Caco-2 (cell line): ENCODE data around the gene MYO15B. TPM values are rescaled to one million over a fixed set of nuclear protein-coding genes. Genes with fewer than 3 reads are reported as not detected.

Experiments
- BruUV-seq: library from RNA; stranded (reverse); fragments of 400-500 nt; replicated peaks from 2 replicates; lab custom pipeline; 2021; lab: Mats Ljungman, UMichigan
- CTCF ChIA-PET: fragments of 300-600 bp; sonication (Branson Sonifier 250); formaldehyde crosslinking; loops from one replicate; lab custom pipeline; 2022; ENCODE audit warnings: antibody characterized with exemption; lab: Charles Lee
- POLR2A ChIA-PET: fragments of 300-600 bp; sonication (Branson Sonifier 250); formaldehyde crosslinking; loops from one replicate; lab custom pipeline; 2022; ENCODE audit warnings: antibody characterized with exemption; lab: Charles Lee
- DNase-seq, 2 experiments: peaks; one replicate each; pipeline versions ENCODE4 v3.0.0 to v3.0.0-alpha.2; 2020 to 2022
- H3K27me3 ChIP-seq: replicated peaks from 2 replicates; pipeline ENCODE4 v1.6.0; 2011; ENCODE audit warnings: low read length; ENCODE audit not compliant: control insufficient read depth, insufficient read depth
- H3K36me3 ChIP-seq: 2 replicates; pipeline ENCODE4 v1.5.1; 2011; ENCODE audit warnings: low read length; ENCODE audit not compliant: control insufficient read depth, insufficient read depth
- H3K4me1 ChIP-seq: fragments of 250-450 bp; sonication (Bioruptor Pico); 2 replicates; pipeline ENCODE4 v1.5.1; 2020; ENCODE audit warnings: mild to moderate bottlenecking
- H3K4me3 ChIP-seq: 2 replicates; pipeline ENCODE4 v1.5.1; 2011; ENCODE audit warnings: low read depth, mild to moderate bottlenecking, control low read depth, low read length
- H3K9me3 ChIP-seq: fragments of 250-450 bp; sonication (Bioruptor Pico); 2 replicates; pipeline ENCODE4 v1.5.1; 2020; ENCODE audit warnings: mild to moderate bottlenecking, moderate library complexity
- H3K27ac Mint-ChIP-seq: one replicate; pipeline ENCODE4 v1.8.0; 2022; ENCODE audit warnings: mixed read lengths; ENCODE audit not compliant: unreplicated experiment
- H3K27me3 Mint-ChIP-seq: one replicate; pipeline ENCODE4 v1.8.0; 2022; ENCODE audit warnings: mixed read lengths; ENCODE audit not compliant: insufficient read depth, unreplicated experiment
- H3K36me3 Mint-ChIP-seq: one replicate; pipeline ENCODE4 v1.8.0; 2022; ENCODE audit warnings: mild to moderate bottlenecking, mixed read lengths; ENCODE audit not compliant: insufficient read depth, unreplicated experiment
- H3K4me1 Mint-ChIP-seq: one replicate; pipeline ENCODE4 v1.8.0; 2022; ENCODE audit warnings: low read depth, mixed read lengths; ENCODE audit not compliant: unreplicated experiment
- H3K4me3 Mint-ChIP-seq: one replicate; pipeline ENCODE4 v1.8.0; 2022; ENCODE audit warnings: mild to moderate bottlenecking, moderate library complexity, mixed read lengths; ENCODE audit not compliant: unreplicated experiment
- H3K9me3 Mint-ChIP-seq: one replicate; pipeline ENCODE4 v1.8.0; 2022; ENCODE audit warnings: mixed read lengths; ENCODE audit not compliant: unreplicated experiment
- CTCF ChIP-seq, 2 experiments: fragments of 200-600 bp in 1 of 2; IDR thresholded peaks; 1 replicate in 1 of 2; 2 replicates in 1 of 2; pipeline versions ENCODE4 v1.5.1 to v1.8.0; 2011 to 2022; ENCODE audit warnings: antibody characterized with exemption in 1 of 2, control low read depth in 1 of 2, inconsistent platforms in 1 of 2, low read depth in 1 of 2, low read length in 1 of 2, mild to moderate bottlenecking in 1 of 2, moderate library complexity in 1 of 2; ENCODE audit not compliant: insufficient read depth in 1 of 2, severe bottlenecking in 1 of 2, unreplicated experiment in 1 of 2
- intact Hi-C: fragments of 100-400 bp; cut with micrococcal nuclease; formaldehyde crosslinking; loops from one replicate; pipeline ENCODE4 v1.10.0; 2022; ENCODE audit not compliant: unreplicated experiment
- total RNA-seq: library from RNA; stranded (reverse); gene quantifications from 2 replicates; pipeline ENCODE4 v1.2.3, GENCODE V29; 2022

MYO15B gene
- total RNA-seq, 1 experiment from 2014 or later: 12.3 TPM

- no peaks in the 10 kb centered on the region for H3K9me3 ChIP-seq
- H3K4me1 Mint-ChIP-seq: no peaks in the 10 kb centered on the region
- TF ChIP-seq CTCF (IDR thresholded peaks at IDR 0.05; ENCODE audit: insufficient read depth in 1 of 2, low read depth in 1 of 2, low read length in 1 of 2, severe bottlenecking in 1 of 2, unreplicated experiment in 1 of 2): no peak
- H3K36me3 Mint-ChIP-seq: peaks cover 5% of the 10 kb centered on the region
- ChIA-PET CTCF (interaction anchor here (0.8 kb wide), 1 partner anchor 24 kb away, joined by 5 read pairs; no protein-coding TSS in a partner anchor), POLR2A (interaction anchor here (1.3 kb wide), 1 partner anchor 62 kb away, joined by 3 read pairs; no protein-coding TSS in a partner anchor)
- H3K27ac Mint-ChIP-seq: no peak overlapping the region
- peaks cover 14% of the 10 kb centered on the region for H3K4me1 ChIP-seq
- no peaks in the 10 kb centered on the region for H3K27me3 Mint-ChIP-seq
- no peak overlapping the region for H3K4me3 Mint-ChIP-seq
- H3K36me3 ChIP-seq: no peaks in the 10 kb centered on the region
- H3K27me3 ChIP-seq: no peaks in the 10 kb centered on the region
- H3K9me3 Mint-ChIP-seq: no peaks in the 10 kb centered on the region
- intact Hi-C loops: loop anchor here (2.0 to 5.0 kb wide), 2 partner anchors 61 to 74 kb away; partner anchors contain the start of genes CASKIN2 and LLGL2
- no peak overlapping the region; the same call in 1 of the 2 replicates for H3K4me3 ChIP-seq
- DNase-seq: no peak
- no TSS peak for BruUV-seq
Measured at GRCh38 chr17:75588596-75589011, 1.0 kb downstream of the MYO15B start.

DNA sequence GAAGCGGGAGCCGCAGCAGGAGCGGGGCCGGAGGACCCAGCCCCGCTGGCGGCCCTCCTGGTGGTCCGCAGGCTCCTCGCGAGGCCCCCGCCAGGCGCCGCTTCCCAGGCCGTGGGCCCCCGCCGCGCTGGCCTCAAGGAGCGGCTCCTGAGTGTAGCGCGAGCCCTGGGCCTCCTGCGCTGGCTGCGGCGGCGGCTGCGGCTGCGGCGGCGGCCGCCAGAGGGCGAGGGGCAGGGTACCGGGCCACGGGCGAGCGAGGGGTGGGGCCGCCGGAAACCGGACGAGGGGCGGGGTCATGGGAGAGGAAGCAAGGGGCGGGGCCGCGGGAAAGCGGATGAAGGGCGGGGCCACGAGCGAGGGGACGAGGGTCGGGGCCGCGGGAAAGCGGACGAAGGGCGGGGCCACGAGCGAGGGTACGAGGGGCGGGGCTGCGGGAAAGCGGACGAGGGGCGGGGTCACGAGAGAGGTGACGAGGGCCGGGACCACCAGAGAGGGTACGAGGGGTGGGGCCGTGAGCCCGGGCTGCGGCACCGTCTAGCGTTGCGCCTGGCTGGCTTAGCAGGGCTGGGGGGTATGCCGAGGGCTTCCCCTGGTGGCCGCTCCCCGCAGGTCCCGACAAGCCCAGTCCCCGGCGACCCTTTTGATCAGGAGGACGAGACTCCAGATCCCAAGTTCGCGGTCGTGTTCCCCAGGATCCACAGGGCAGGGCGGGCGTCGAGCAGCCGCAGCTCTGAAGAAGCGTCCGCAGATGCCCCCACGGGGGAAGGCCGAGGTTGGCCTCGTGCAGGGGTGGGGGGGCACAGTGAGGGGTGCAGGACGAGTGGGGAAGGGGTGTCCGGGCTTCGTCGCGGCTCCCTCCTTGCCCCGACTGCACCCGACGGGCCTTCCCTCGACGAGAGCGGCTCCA is 1.7 kb downstream of the MYO15B start:
- BruUV-seq: no TSS peak
- ChIA-PET CTCF (interaction anchor here (0.6 to 2.2 kb wide), 5 partner anchors 8 to 174 kb away, joined by 3 to 13 read pairs (median 3); partner anchors contain the start of gene SMIM5), POLR2A (interaction anchor here (1.3 kb wide), 1 partner anchor 63 kb away, joined by 3 read pairs; no protein-coding TSS in a partner anchor)
- Mint-ChIP-seq H3K27me3 (no peaks in the 10 kb centered on the region), H3K4me1 (no peaks in the 10 kb centered on the region), H3K4me3 (peak overlapping the region; percentile 69), H3K27ac (no peak overlapping the region), H3K36me3 (peaks cover 5% of the 10 kb centered on the region), H3K9me3 (no peaks in the 10 kb centered on the region)
- H3K4me3 ChIP-seq: peak overlapping the region; percentile 68
- intact Hi-C loops: loop anchor here (2.0 to 5.0 kb wide), 2 partner anchors 62 to 74 kb away; partner anchors contain the start of genes CASKIN2 and LLGL2
- no peaks in the 10 kb centered on the region for H3K36me3 ChIP-seq
- H3K27me3 ChIP-seq: no peaks in the 10 kb centered on the region
- H3K9me3 ChIP-seq: no peaks in the 10 kb centered on the region
- DNase-seq: peak; percentile 95 to 97
- H3K4me1 ChIP-seq: peaks cover 14% of the 10 kb centered on the region
- TF ChIP-seq CTCF (IDR thresholded peaks at IDR 0.05; ENCODE audit: insufficient read depth in 1 of 2, low read depth in 1 of 2, low read length in 1 of 2, severe bottlenecking in 1 of 2, unreplicated experiment in 1 of 2): peak; percentile 60 to 70

GRCh38 chr17:75589919-75590303 is 2.3 kb downstream of the MYO15B start:
- intact Hi-C loops: loop anchor here (2.0 to 5.0 kb wide), 2 partner anchors 63 to 75 kb away; partner anchors contain the start of genes CASKIN2 and LLGL2
- Histone ChIP-seq H3K36me3 (no peaks in the 10 kb centered on the region), H3K4me3 (peak overlapping the region; percentile 68), H3K9me3 (no peaks in the 10 kb centered on the region), H3K27me3 (no peaks in the 10 kb centered on the region), H3K4me1 (peaks cover 14% of the 10 kb centered on the region)
- POLR2A ChIA-PET: no interaction called here
- TF ChIP-seq CTCF (IDR thresholded peaks at IDR 0.05; ENCODE audit: insufficient read depth in 1 of 2, low read depth in 1 of 2, low read length in 1 of 2, severe bottlenecking in 1 of 2, unreplicated experiment in 1 of 2): no peak
- H3K4me1 Mint-ChIP-seq: no peaks in the 10 kb centered on the region
- DNase-seq: peak in 1 of 2 experiments; percentile 41
- H3K9me3 Mint-ChIP-seq: no peaks in the 10 kb centered on the region
- no peak overlapping the region for H3K27ac Mint-ChIP-seq
- H3K4me3 Mint-ChIP-seq: no peak overlapping the region
- no TSS peak for BruUV-seq
- H3K36me3 Mint-ChIP-seq: peaks cover 5% of the 10 kb centered on the region
- CTCF ChIA-PET: interaction anchor here (0.6 to 2.2 kb wide), 5 partner anchors 8 to 175 kb away, joined by 3 to 13 read pairs (median 3); partner anchors contain the start of gene SMIM5
- H3K27me3 Mint-ChIP-seq: no peaks in the 10 kb centered on the region
